H1 (cell line): ENCODE results near the gene NCOA5. TPM values are rescaled to one million over a fixed set of nuclear protein-coding genes. Genes with fewer than 3 reads are reported as not detected.
A peak's percentile ranks its signal among the peaks of the same experiment; 100 is the strongest.

Experiments
- CTCF ChIA-PET: fragments of 300-600 bp; sonication (Branson Sonifier 250); formaldehyde crosslinking; loops from one replicate; lab custom pipeline; 2021; ENCODE audit not compliant: partially characterized antibody; lab: Charles Lee
- POLR2A ChIA-PET: fragments of 300-600 bp; sonication (Branson Sonifier 250); formaldehyde crosslinking; loops from one replicate; lab custom pipeline; 2021; ENCODE audit warnings: inconsistent platforms; ENCODE audit not compliant: partially characterized antibody; lab: Charles Lee
- DNase-seq, 2 experiments: peaks; one replicate each; pipeline versions ENCODE4 v3.0.0 to v3.0.0-alpha.2; 2010 to 2022; ENCODE audit warnings: low spot score in 2 of 2, low read depth in 1 of 2, mixed read lengths in 1 of 2
- FAIRE-seq: peaks from 2 replicates; lab custom pipeline; 2011; peaks lifted over from hg19 to GRCh38; lab: Jason Lieb, UNC
- H2AFZ ChIP-seq: 2 replicates; pipeline ENCODE4 v1.8.1; 2012; ENCODE audit warnings: low read length, inconsistent platforms
- H2AK5ac ChIP-seq: 2 replicates; pipeline ENCODE4 v1.6.1; 2013; ENCODE audit warnings: low read depth, low read length
- H2BK120ac ChIP-seq: replicated peaks from 2 replicates; pipeline ENCODE3; 2013; ENCODE audit warnings: low read depth, low read length, inconsistent platforms
- H2BK12ac ChIP-seq: 2 replicates; pipeline ENCODE4 v1.6.1; 2013; ENCODE audit warnings: low read depth, low read length
- H2BK15ac ChIP-seq: 2 replicates; pipeline ENCODE4 v1.6.1; 2013; ENCODE audit warnings: low read length
- H2BK20ac ChIP-seq: 2 replicates; pipeline ENCODE4 v1.6.1; 2013; ENCODE audit warnings: low read length
- H2BK5ac ChIP-seq: 2 replicates; pipeline ENCODE4 v1.6.1; 2013; ENCODE audit warnings: low read depth, low read length
- H3K14ac ChIP-seq: 2 replicates; pipeline ENCODE4 v1.6.1; 2013; ENCODE audit warnings: inconsistent platforms; ENCODE audit not compliant: insufficient read length
- H3K18ac ChIP-seq: 2 replicates; pipeline ENCODE4 v1.6.1; 2013; ENCODE audit warnings: low read length; ENCODE audit errors: extremely low read depth
- H3K23ac ChIP-seq: 2 replicates; pipeline ENCODE4 v1.6.1; 2013; ENCODE audit warnings: inconsistent platforms; ENCODE audit not compliant: insufficient read length
- H3K23me2 ChIP-seq: 2 replicates; pipeline ENCODE4 v1.6.1; 2013; ENCODE audit warnings: low read depth, low read length
- H3K27ac ChIP-seq: 2 replicates; pipeline ENCODE4 v1.6.1; 2011; ENCODE audit warnings: low read depth, low read length, inconsistent platforms
- H3K27me3 ChIP-seq, 4 experiments: replicated peaks in 1 of 4; 1 replicate in 1 of 4; 2 replicates in 3 of 4; pipeline versions ENCODE4 v1.6.1 to v1.8.1; 2011 to 2013; ENCODE audit warnings: low read length in 3 of 4, mild to moderate bottlenecking in 3 of 4, inconsistent platforms in 2 of 4, mixed read lengths in 2 of 4, moderate library complexity in 1 of 4; ENCODE audit not compliant: control insufficient read depth in 3 of 4, insufficient read depth in 3 of 4; ENCODE audit errors: extremely low read depth in 1 of 4
- H3K36me3 ChIP-seq, 4 experiments: 2 replicates each; pipeline versions ENCODE4 v1.6.1 to v1.8.1; 2011 to 2013; ENCODE audit warnings: mild to moderate bottlenecking in 4 of 4, low read length in 3 of 4, moderate library complexity in 2 of 4, control low read depth in 1 of 4, inconsistent platforms in 1 of 4; ENCODE audit not compliant: insufficient read depth in 4 of 4, control insufficient read depth in 2 of 4
- H3K4ac ChIP-seq: replicated peaks from 2 replicates; pipeline ENCODE3; 2013; ENCODE audit warnings: low read length, low read depth, mixed read lengths, inconsistent platforms; ENCODE audit not compliant: insufficient read length
- H3K4me1 ChIP-seq, 4 experiments: replicated peaks in 1 of 4; 1 replicate in 1 of 4; 2 replicates in 3 of 4; pipeline versions ENCODE4 v1.6.1 to v1.8.1; 2011 to 2013; ENCODE audit warnings: low read length in 3 of 4, inconsistent platforms in 2 of 4, mixed read lengths in 1 of 4; ENCODE audit not compliant: insufficient read depth in 4 of 4, control insufficient read depth in 3 of 4
- H3K4me2 ChIP-seq, 2 experiments: 2 replicates each; pipeline versions ENCODE4 v1.6.1 to v1.8.1; 2011 to 2013; ENCODE audit warnings: low read depth in 2 of 2, low read length in 2 of 2, control low read depth in 1 of 2, inconsistent platforms in 1 of 2, mild to moderate bottlenecking in 1 of 2; ENCODE audit not compliant: insufficient read depth in 1 of 2
- H3K4me3 ChIP-seq, 4 experiments: fragments of 200-600, 300-600 bp in 1 of 4; sonication (generic), shearing (Covaris generic), sonication (Bioruptor Twin) in 1 of 4; 2 replicates each; pipeline versions ENCODE4 v1.5.1 to v1.8.1; 2011 to 2016; ENCODE audit warnings: low read length in 4 of 4, low read depth in 3 of 4, control low read depth in 2 of 4, inconsistent platforms in 2 of 4, mild to moderate bottlenecking in 2 of 4, mixed read lengths in 1 of 4, moderate library complexity in 1 of 4; ENCODE audit not compliant: insufficient read depth in 2 of 4; ENCODE audit errors: extremely low read depth in 1 of 4
- H3K56ac ChIP-seq: replicated peaks from 2 replicates; pipeline ENCODE3; 2013; ENCODE audit warnings: low read depth, mild to moderate bottlenecking, mixed read lengths, low read length, inconsistent platforms; ENCODE audit not compliant: insufficient read length
- H3K79me1 ChIP-seq: 2 replicates; pipeline ENCODE4 v1.6.1; 2013; ENCODE audit warnings: low read depth, low read length, control low read depth
- H3K79me2 ChIP-seq, 2 experiments: 2 replicates each; pipeline versions ENCODE4 v1.6.1 to v1.8.1; 2012 to 2013; ENCODE audit warnings: low read length in 2 of 2, mild to moderate bottlenecking in 2 of 2, inconsistent platforms in 1 of 2; ENCODE audit not compliant: insufficient read depth in 2 of 2, control insufficient read depth in 1 of 2
- H3K9ac ChIP-seq, 4 experiments: replicated peaks in 1 of 4; 1 replicate in 1 of 4; 2 replicates in 3 of 4; pipeline versions ENCODE4 v1.6.1 to v1.8.1; 2011 to 2013; ENCODE audit warnings: low read depth in 3 of 4, low read length in 3 of 4, control low read depth in 2 of 4, mild to moderate bottlenecking in 2 of 4, moderate library complexity in 2 of 4, inconsistent platforms in 1 of 4; ENCODE audit errors: extremely low read depth in 1 of 4
- H3K9me3 ChIP-seq, 2 experiments: 2 replicates each; pipeline versions ENCODE4 v1.6.1 to v1.8.1; 2012 to 2013; ENCODE audit warnings: mild to moderate bottlenecking in 2 of 2, moderate library complexity in 2 of 2, control low read depth in 1 of 2, inconsistent platforms in 1 of 2, low read depth in 1 of 2, low read length in 1 of 2, mixed read lengths in 1 of 2; ENCODE audit not compliant: insufficient read depth in 2 of 2
- H4K20me1 ChIP-seq, 2 experiments: replicated peaks in 1 of 2; 2 replicates each; pipeline versions ENCODE3 to v1.8.1; 2011 to 2013; ENCODE audit warnings: inconsistent platforms in 2 of 2, low read length in 2 of 2, mild to moderate bottlenecking in 1 of 2; ENCODE audit not compliant: insufficient read depth in 2 of 2, control insufficient read depth in 1 of 2
- H4K5ac ChIP-seq: 2 replicates; pipeline ENCODE4 v1.6.1; 2013; ENCODE audit warnings: low read length, low read depth, mixed read lengths, inconsistent platforms; ENCODE audit not compliant: insufficient read length
- H4K8ac ChIP-seq: 2 replicates; pipeline ENCODE4 v1.8.0; 2013; ENCODE audit warnings: mild to moderate bottlenecking, moderate library complexity, low read length, inconsistent platforms; ENCODE audit not compliant: insufficient read depth; ENCODE audit errors: extremely low read depth
- H4K91ac ChIP-seq: replicated peaks from 2 replicates; pipeline ENCODE3; 2013; ENCODE audit warnings: low read length, mixed read lengths, inconsistent platforms; ENCODE audit not compliant: insufficient read length
- POLR2AphosphoS5 ChIP-seq: IDR thresholded peaks from 2 replicates; pipeline ENCODE4 v1.6.1; 2011; ENCODE audit warnings: low read depth, low read length
- WGBS, 2 experiments: shearing (Covaris generic) in 1 of 2; methylation state at CpG; one replicate each; pipeline versions ENCODE4 v1.1.6 to v1.1.7; 2013 to 2015; ENCODE audit warnings: low lambda C conversion rate in 2 of 2, mixed read lengths in 2 of 2, inconsistent platforms in 1 of 2, low coverage in 1 of 2, missing lambda C conversion rate in 1 of 2; ENCODE audit not compliant: insufficient replicate concordance in 2 of 2, insufficient coverage in 1 of 2, insufficient read length in 1 of 2; ENCODE audit errors: extremely low coverage in 1 of 2, missing lambda C conversion rate in 1 of 2; 5-methylcytosine and 5-hydroxymethylcytosine counted together
- polyA plus RNA-seq, 7 experiments: library from polyadenylated mRNA; depleted of rRNA in 3 of 7; stranded (reverse) in 5 of 7; unstranded in 2 of 7; fragments of >200 nt in 5 of 7; fragments of 200-250 nt in 2 of 7; gene quantifications; 1 replicate in 5 of 7; 2 replicates in 1 of 7; 4 replicates in 1 of 7; pipeline versions ENCODE4 v1.2.1 to v1.2.3, GENCODE V29; 2011 to 2013; ENCODE audit warnings: missing spikeins in 2 of 7, mixed read lengths in 2 of 7
- total RNA-seq: library from RNA; stranded (reverse); fragmentation: NEBNext Ultra II Directional; extraction: Animal tissue kit (Norgen Biotek cat#: 25700); gene quantifications from 2 replicates; pipeline ENCODE4 v1.2.1, GENCODE V29; 2021
- TF ChIP-seq, protein P1 (sequence below): IDR thresholded peaks from 2 replicates; pipeline ENCODE4 v1.6.1; 2012; ENCODE audit warnings: inconsistent platforms

NCOA5 gene
- total and polyA plus RNA-seq, 2 of the 8 experiments (the other 6 are each of a cell fraction or from before 2014, with no cell fraction given) = 20.4 to 29.0 TPM

DNA sequence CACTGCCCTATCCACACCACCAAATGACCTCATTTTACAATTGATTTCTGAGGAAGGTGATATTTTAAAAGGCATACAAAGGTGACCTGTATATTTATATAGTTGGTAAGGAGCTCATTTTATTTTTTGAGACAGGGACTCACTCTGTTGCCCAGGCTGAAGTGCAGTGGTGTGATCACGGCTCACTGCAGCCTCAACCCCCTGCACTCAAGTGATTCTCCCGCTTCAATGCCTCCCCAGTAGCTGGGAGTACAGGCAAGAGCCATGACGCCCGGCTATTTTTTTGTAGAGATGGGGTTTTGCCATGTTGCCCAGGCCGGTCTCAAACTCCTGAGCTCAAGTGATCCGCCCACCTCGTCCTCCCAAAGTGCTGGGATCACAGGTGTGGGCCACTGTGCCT, 13.0 kb downstream of the NCOA5 start:
- Histone ChIP-seq H2BK20ac (no peak overlapping the region), H3K9ac (no peak overlapping the region; a peak in 1 of 7 replicates)

More for the DNA sequence above, 13.0 kb downstream of the NCOA5 start:
- Histone ChIP-seq H3K27me3 (no peaks in the 10 kb centered on the region), H4K5ac (no peak overlapping the region), H2BK12ac (no peak overlapping the region), H3K4ac (no peak overlapping the region), H4K91ac (no peak overlapping the region), H2AK5ac (no peak overlapping the region), H3K79me1 (peaks cover 2% of the 10 kb centered on the region; the same call in 1 of the 2 replicates), H2BK120ac (no peak overlapping the region), H4K8ac (no peak overlapping the region), H3K4me3 (no peak overlapping the region), H3K4me1 (peaks cover 7 to 16% (median 8%) of the 10 kb centered on the region in 4 experiments; a peak in 6 of 7 replicates), H3K23ac (no peak overlapping the region), H3K79me2 (peaks cover 0 to 50% of the 10 kb centered on the region in 2 experiments; a peak in 2 of 4 replicates), H3K36me3 (peaks cover 0 to 19% (median 4%) of the 10 kb centered on the region in 4 experiments; a peak in 2 of 8 replicates), H3K27ac (no peak overlapping the region), H3K23me2 (no peaks in the 10 kb centered on the region), H2AFZ (no peak overlapping the region), H3K56ac (no peak overlapping the region), H4K20me1 (peaks cover 0 to 12% of the 10 kb centered on the region in 2 experiments), H3K9me3 (no peaks in the 10 kb centered on the region), H2BK15ac (no peak overlapping the region), H2BK5ac (no peak overlapping the region), H3K18ac (no peak overlapping the region), H3K4me2 (no peak overlapping the region), H3K14ac (no peak overlapping the region)
- FAIRE-seq (no peak), DNase-seq (no peak)
- peak; percentile 38; the same call in 1 of the 2 replicates for TF ChIP-seq POLR2AphosphoS5
- TF ChIP-seq, protein P1, sequence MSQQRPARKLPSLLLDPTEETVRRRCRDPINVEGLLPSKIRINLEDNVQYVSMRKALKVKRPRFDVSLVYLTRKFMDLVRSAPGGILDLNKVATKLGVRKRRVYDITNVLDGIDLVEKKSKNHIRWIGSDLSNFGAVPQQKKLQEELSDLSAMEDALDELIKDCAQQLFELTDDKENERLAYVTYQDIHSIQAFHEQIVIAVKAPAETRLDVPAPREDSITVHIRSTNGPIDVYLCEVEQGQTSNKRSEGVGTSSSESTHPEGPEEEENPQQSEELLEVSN = no peak
- ChIA-PET CTCF (interaction anchor here (0.8 to 3.8 kb wide), 6 partner anchors 11 to 235 kb away, joined by 3 to 11 read pairs (median 8); no protein-coding TSS in a partner anchor), POLR2A (interaction anchor here (0.8 to 1.3 kb wide), 4 partner anchors 12 to 47 kb away, joined by 3 to 5 read pairs (median 4); no protein-coding TSS in a partner anchor)
- 81% methylated on average over 7 of the region's 7 CpGs; no CpG with 5 or more reads in 1 of the 2 experiments for WGBS, 2 experiments
